ENCODE data around the gene NKX6-2.
"Not testable (repeated sequence)": the region's sequence is repeated elsewhere in the genome, so short reads cannot be mapped to it uniquely, and the experiment has no call there.

Gene NKX6-2

GRCh38 chr10:132807621-132808049, 21.7 kb upstream of the NKX6-2 start:
- Mint-ChIP-seq H3K4me3 (no peak overlapping the region), H3K27me3 (no peaks in the 10 kb centered on the region), H3K4me1 (ENCODE audit: low read depth) (no peaks in the 10 kb centered on the region), H3K36me3 (no peaks in the 10 kb centered on the region), H3K9me3 (ENCODE audit: low read depth) (no peaks in the 10 kb centered on the region), H3K27ac (no peak overlapping the region)

DNA sequence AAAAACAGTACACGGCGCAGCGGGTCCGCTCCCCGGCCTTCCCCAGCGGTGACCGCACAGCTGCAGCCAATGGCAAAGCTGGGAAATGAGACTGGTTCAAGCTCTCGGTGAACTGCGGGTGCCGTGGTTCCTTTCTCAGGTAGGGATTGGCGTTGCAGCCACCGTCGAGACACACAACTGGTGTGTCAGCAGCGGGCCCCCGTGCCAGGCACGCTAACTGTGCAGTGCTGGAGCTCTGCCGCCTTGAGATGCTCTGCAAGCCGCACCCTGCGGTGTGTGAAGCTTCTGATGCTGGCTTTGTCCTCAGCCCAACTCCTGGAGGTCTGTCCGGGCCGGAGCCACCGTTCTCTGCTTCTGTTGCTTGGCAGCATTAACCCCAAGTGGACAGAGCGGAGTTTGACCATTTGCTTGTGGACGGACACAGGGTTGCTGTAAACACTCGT, 20.6 kb upstream of the NKX6-2 start:
- no peaks in the 10 kb centered on the region for H3K27me3 Mint-ChIP-seq
- H3K27ac Mint-ChIP-seq: no peak overlapping the region
- H3K4me3 Mint-ChIP-seq: no peak overlapping the region
- no peaks in the 10 kb centered on the region for H3K36me3 Mint-ChIP-seq
- no peaks in the 10 kb centered on the region for H3K4me1 Mint-ChIP-seq (ENCODE audit: low read depth)
- no peaks in the 10 kb centered on the region for H3K9me3 Mint-ChIP-seq (ENCODE audit: low read depth)

GRCh38 chr10:132806110-132806509, 20.2 kb upstream of the NKX6-2 start:
- no peaks in the 10 kb centered on the region for H3K4me1 Mint-ChIP-seq (ENCODE audit: low read depth)
- H3K27me3 Mint-ChIP-seq: no peaks in the 10 kb centered on the region
- H3K36me3 Mint-ChIP-seq: no peaks in the 10 kb centered on the region
- no peak overlapping the region for H3K4me3 Mint-ChIP-seq
- no peaks in the 10 kb centered on the region for H3K9me3 Mint-ChIP-seq (ENCODE audit: low read depth)
- H3K27ac Mint-ChIP-seq: no peak overlapping the region

- Mint-ChIP-seq H3K4me3 (no peak overlapping the region), H3K4me1 (ENCODE audit: low read depth) (no peaks in the 10 kb centered on the region), H3K27me3 (no peaks in the 10 kb centered on the region), H3K9me3 (ENCODE audit: low read depth) (no peaks in the 10 kb centered on the region), H3K36me3 (no peaks in the 10 kb centered on the region), H3K27ac (no peak overlapping the region)
Measured at GRCh38 chr10:132805599-132805998, 19.7 kb upstream of the NKX6-2 start.

DNA sequence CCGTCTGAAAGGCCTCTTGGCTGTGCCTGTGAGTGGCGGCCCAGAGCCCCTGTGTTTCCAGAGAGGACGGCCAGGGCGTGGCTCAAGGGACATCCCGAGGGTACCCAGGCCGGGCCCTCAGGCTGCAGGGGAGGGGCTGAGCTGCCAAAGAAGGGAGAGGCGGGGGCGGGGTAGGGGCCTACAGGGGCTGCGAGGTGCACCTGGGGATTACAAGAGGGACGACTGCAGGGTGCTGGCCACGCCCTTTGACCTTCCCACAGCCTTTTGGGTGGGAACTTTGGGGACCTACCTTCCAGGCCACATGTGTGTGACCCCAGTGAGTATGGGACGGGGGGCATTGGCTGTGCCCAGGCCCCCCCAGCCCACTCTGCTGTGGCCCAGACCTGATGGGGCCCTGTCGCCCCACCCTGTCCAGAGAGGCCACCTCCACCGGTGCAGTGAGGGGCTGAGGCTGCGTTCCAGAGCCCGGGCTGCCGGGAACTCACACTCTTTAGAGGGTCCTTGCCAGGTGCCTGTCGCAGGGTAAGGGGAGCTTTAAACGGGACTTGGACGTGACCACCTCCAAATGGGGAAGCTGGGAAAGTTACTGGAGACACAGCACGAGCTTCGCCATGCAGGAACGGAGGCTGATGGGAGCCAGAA, 19.0 kb upstream of the NKX6-2 start:
- no peaks in the 10 kb centered on the region for H3K27me3 Mint-ChIP-seq
- H3K4me3 Mint-ChIP-seq: no peak overlapping the region
- H3K9me3 Mint-ChIP-seq (ENCODE audit: low read depth): no peaks in the 10 kb centered on the region
- no peaks in the 10 kb centered on the region for H3K36me3 Mint-ChIP-seq
- no peaks in the 10 kb centered on the region for H3K4me1 Mint-ChIP-seq (ENCODE audit: low read depth)
- H3K27ac Mint-ChIP-seq: no peak overlapping the region

GRCh38 chr10:132804287-132804686, 18.3 kb upstream of the NKX6-2 start:
- Mint-ChIP-seq H3K36me3 (no peaks in the 10 kb centered on the region), H3K4me1 (ENCODE audit: low read depth) (no peaks in the 10 kb centered on the region), H3K4me3 (no peak overlapping the region), H3K27me3 (no peaks in the 10 kb centered on the region), H3K27ac (no peak overlapping the region), H3K9me3 (ENCODE audit: low read depth) (no peaks in the 10 kb centered on the region)

GRCh38 chr10:132803416-132804210, 17.7 kb upstream of the NKX6-2 start:
- no peaks in the 10 kb centered on the region for H3K9me3 Mint-ChIP-seq (ENCODE audit: low read depth)
- no peaks in the 10 kb centered on the region for H3K36me3 Mint-ChIP-seq
- H3K4me1 Mint-ChIP-seq (ENCODE audit: low read depth): no peaks in the 10 kb centered on the region
- no peak overlapping the region for H3K4me3 Mint-ChIP-seq
- H3K27ac Mint-ChIP-seq: no peak overlapping the region
- no peaks in the 10 kb centered on the region for H3K27me3 Mint-ChIP-seq

GRCh38 chr10:132802694-132803320, 16.9 kb upstream of the NKX6-2 start:
- Mint-ChIP-seq H3K9me3 (ENCODE audit: low read depth) (no peaks in the 10 kb centered on the region), H3K36me3 (no peaks in the 10 kb centered on the region), H3K4me1 (ENCODE audit: low read depth) (no peaks in the 10 kb centered on the region), H3K4me3 (no peak overlapping the region), H3K27ac (no peak overlapping the region), H3K27me3 (no peaks in the 10 kb centered on the region)

DNA sequence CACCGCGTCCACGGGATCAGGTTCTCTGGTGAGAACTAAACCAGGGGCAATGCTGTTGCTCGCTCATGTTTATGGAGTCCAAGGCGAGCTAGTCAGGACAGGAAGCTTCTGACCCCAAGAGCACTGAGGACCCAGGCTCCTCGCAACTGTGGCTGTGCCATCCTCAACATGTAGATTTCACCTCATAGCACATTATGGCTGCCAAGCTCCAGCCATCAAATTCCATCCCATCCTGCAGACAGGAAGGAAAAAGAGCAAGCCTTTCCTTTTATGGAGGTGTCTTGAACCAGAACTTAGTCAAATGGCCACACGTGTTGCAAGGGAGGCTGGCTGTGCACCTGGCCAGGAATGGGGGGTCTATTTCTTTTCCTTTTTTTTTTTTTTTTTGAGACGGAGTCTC, 16.1 kb upstream of the NKX6-2 start:
- Mint-ChIP-seq H3K27ac (no peak overlapping the region), H3K4me1 (ENCODE audit: low read depth) (no peaks in the 10 kb centered on the region), H3K27me3 (no peaks in the 10 kb centered on the region), H3K36me3 (no peaks in the 10 kb centered on the region), H3K4me3 (no peak overlapping the region), H3K9me3 (ENCODE audit: low read depth) (no peaks in the 10 kb centered on the region)

DNA sequence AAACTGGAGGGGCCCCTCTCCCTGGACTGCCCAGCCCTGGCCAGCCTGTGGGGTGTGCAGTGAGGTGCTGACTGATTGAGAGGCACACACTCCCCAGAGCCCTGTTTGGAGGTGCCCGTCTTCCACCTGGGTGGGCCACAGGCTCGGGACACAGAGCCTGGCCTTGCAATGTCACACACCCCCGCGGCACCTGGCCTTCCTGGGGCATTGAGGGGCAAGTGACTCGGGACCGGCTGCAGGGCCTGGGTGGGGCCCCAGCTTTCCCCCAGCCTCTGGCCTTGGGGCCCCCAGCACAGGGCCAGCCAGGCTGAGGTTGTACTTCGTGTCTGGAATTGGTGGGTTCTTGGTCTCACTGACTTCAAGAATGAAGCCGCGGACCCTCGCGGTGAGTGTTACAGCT, 13.9 kb upstream of the NKX6-2 start:
- no peak overlapping the region for H3K4me3 Mint-ChIP-seq
- no peaks in the 10 kb centered on the region for H3K27me3 Mint-ChIP-seq
- no peak overlapping the region for H3K27ac Mint-ChIP-seq
- no peaks in the 10 kb centered on the region for H3K4me1 Mint-ChIP-seq (ENCODE audit: low read depth)
- H3K9me3 Mint-ChIP-seq (ENCODE audit: low read depth): no peaks in the 10 kb centered on the region
- no peaks in the 10 kb centered on the region for H3K36me3 Mint-ChIP-seq

DNA sequence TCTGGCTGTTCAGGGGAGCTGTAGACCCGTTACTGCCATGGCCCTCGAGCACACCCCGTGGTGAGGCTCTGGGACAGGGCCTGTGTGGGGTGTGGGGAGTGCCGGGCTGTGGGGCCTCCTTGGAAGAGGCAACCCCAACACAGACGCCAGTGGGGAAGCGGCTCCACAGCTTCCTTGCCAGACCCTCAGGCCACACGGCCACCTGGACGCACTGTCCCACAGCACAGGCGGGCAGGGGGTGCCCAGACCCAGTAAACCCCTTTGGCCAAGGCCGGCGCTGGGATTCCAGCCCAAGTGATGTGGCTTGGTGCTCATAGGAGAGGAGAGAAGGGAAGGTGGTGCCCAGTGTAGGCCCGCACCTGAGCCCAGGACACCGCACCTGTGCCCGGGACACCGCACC, 12.9 kb upstream of the NKX6-2 start:
- Mint-ChIP-seq H3K27me3 (no peaks in the 10 kb centered on the region), H3K9me3 (ENCODE audit: low read depth) (no peaks in the 10 kb centered on the region), H3K36me3 (no peaks in the 10 kb centered on the region), H3K27ac (no peak overlapping the region), H3K4me1 (ENCODE audit: low read depth) (no peaks in the 10 kb centered on the region), H3K4me3 (no peak overlapping the region)

DNA sequence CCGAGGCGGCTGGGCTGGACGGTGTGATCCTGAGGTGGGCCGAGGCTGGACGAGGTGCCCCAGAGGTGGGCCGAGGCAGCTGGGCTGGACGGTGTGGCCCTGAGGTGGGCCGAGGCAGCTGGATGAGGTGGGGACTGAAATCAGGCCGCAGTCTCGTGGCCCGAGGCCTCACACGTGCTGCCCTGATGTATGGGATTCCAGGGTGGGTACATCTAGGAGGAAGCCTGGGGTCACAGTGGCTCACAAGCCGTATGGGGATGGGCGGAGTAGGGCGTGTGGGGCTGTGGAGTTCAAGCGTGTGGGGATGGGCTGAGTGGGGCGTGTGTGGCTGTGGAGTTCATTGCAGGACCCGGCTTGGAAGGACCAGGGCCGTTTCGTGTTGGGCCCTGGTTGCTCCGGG, 12.5 kb upstream of the NKX6-2 start:
- H3K27ac Mint-ChIP-seq: no peak overlapping the region
- H3K9me3 Mint-ChIP-seq (ENCODE audit: low read depth): no peaks in the 10 kb centered on the region
- no peaks in the 10 kb centered on the region for H3K36me3 Mint-ChIP-seq
- H3K27me3 Mint-ChIP-seq: no peaks in the 10 kb centered on the region
- no peaks in the 10 kb centered on the region for H3K4me1 Mint-ChIP-seq (ENCODE audit: low read depth)
- no peak overlapping the region for H3K4me3 Mint-ChIP-seq

GRCh38 chr10:132797986-132798385, 12.0 kb upstream of the NKX6-2 start:
- not testable (repeated sequence) for H3K4me1 Mint-ChIP-seq (ENCODE audit: low read depth); H3K9me3 Mint-ChIP-seq (ENCODE audit: low read depth); H3K27ac Mint-ChIP-seq; H3K36me3 Mint-ChIP-seq; H3K4me3 Mint-ChIP-seq; H3K27me3 Mint-ChIP-seq

DNA sequence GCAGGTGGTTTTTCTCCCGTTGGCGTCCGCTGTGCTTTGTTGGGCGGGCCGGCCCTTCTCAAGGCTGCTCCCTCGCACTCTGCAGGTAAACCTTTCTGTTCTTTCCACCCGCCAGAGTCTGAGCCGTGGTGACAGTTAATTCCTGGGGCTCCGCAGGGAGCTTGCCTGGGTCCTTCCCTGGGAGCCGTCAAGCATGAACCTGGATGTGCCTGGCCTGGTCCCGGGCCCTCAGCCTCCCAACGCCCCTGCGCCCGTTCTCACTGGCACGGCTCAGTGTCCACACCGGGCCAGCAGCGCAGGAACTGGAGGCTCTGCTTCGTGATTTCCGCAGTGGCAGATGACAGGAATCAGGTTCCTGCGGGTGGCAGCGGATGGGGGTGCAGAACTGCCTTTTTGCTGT, 10.9 kb upstream of the NKX6-2 start:
- H3K27me3 Mint-ChIP-seq: no peaks in the 10 kb centered on the region
- no peaks in the 10 kb centered on the region for H3K36me3 Mint-ChIP-seq

More for the DNA sequence above, 10.9 kb upstream of the NKX6-2 start:
- H3K4me1 Mint-ChIP-seq (ENCODE audit: low read depth): no peaks in the 10 kb centered on the region
- H3K4me3 Mint-ChIP-seq: no peak overlapping the region
- no peak overlapping the region for H3K27ac Mint-ChIP-seq
- H3K9me3 Mint-ChIP-seq (ENCODE audit: low read depth): no peaks in the 10 kb centered on the region
